A549 treated with Hydrocortisone at 1 μM for 4 hours (cell line): Measurements from ENCODE around the gene CYP26A1. TPM values are rescaled to one million over a fixed set of nuclear protein-coding genes. Genes with fewer than 3 reads are reported as not detected.

Experiments
- total RNA-seq: library from RNA; stranded (reverse); fragments of 200-300 nt; extraction: Qiagen RNA extraction; gene quantifications from 5 replicates; pipeline ENCODE4 v1.2.3, GENCODE V29; 2022

CYP26A1 gene
- total RNA-seq, result 1.7 to 2.9 TPM (median 2.4 TPM) in 5 replicates

DNA sequence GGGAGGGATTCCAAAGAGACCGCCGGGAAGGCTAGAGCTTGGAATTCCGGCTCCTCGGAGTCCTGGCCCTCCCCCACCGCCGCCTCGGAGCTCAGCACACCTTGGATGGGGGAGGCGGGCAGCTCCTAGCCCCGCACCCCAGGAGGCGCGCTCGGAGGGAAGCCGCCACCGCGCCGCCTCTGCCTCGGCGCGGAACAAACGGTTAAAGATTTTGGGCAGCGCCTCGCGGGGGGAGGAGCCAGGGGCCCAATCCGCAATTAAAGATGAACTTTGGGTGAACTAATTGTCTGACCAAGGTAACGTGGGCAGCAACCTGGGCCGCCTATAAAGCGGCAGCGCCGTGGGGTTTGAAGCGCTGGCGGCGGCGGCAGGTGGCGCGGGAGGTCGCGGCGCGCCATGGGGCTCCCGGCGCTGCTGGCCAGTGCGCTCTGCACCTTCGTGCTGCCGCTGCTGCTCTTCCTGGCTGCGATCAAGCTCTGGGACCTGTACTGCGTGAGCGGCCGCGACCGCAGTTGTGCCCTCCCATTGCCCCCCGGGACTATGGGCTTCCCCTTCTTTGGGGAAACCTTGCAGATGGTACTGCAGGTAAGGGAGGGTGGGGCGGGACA lies at the start of gene CYP26A1:
TSS of gene CYP26A1 (plus strand) at position 355 of the 608 bp plus-strand sequence. CDS start at position 397, 42 bp downstream.

GRCh38 chr10:93059975-93060886 lies 13.5 kb upstream of the CYP26A1 start, which contains the start of gene CYP26C1:
TSS of gene CYP26C1 (plus strand) at chr10:93060798. CDS start at chr10:93061264, 466 bp downstream.

Other genes with a start within 250 kb of the CYP26A1 start
- gene EXOC6, start 225.4 kb upstream of the CYP26A1 start, total RNA-seq, result 11.9 to 26.7 TPM (median 14.9 TPM) in 5 replicates
- gene CYP26C1, start 13.1 kb upstream of the CYP26A1 start, total RNA-seq, result not detected in 5 replicates